GM18519 (cell line): ENCODE data around the gene SLC23A2.
"Not testable (repeated sequence)": the region's sequence is repeated elsewhere in the genome, so short reads cannot be mapped to it uniquely, and the experiment has no call there.

Source experiments
- ATAC-seq: cut with Tn5 transposase; IDR thresholded peaks from one replicate; pipeline ENCODE4 v1.9.1; 2021; ENCODE audit warnings: mild to moderate bottlenecking, moderate library complexity; ENCODE audit not compliant: unreplicated experiment, low FRiP score

Gene SLC23A2

GRCh38 chr20:5001174-5002076, at the start of gene SLC23A2:
SLC23A2 (minus strand) TSS chr20:5001510; CDS start chr20:4932562, 68,948 bp downstream.
- ATAC-seq: no peak

GRCh38 chr20:5046656-5047339, 45.5 kb upstream of the SLC23A2 start:
- ATAC-seq: no peak

- ATAC-seq: no peak
Observed at GRCh38 chr20:5045906-5046305, 44.6 kb upstream of the SLC23A2 start.

GRCh38 chr20:5044075-5044620, 42.8 kb upstream of the SLC23A2 start:
- ATAC-seq: no peak

- no peak for ATAC-seq
Observed at GRCh38 chr20:5041433-5041832, 40.1 kb upstream of the SLC23A2 start.

GRCh38 chr20:5040345-5040744, 39.0 kb upstream of the SLC23A2 start:
- ATAC-seq: no peak

GRCh38 chr20:5039889-5040288, 38.6 kb upstream of the SLC23A2 start:
- no peak for ATAC-seq

- ATAC-seq: no peak
Observed at GRCh38 chr20:5039255-5039657, 37.9 kb upstream of the SLC23A2 start.

GRCh38 chr20:5036828-5037227, 35.5 kb upstream of the SLC23A2 start:
- no peak for ATAC-seq

GRCh38 chr20:5035518-5035917, 34.2 kb upstream of the SLC23A2 start:
- ATAC-seq: not testable (repeated sequence)

- no peak for ATAC-seq
Observed at GRCh38 chr20:5033566-5033965, 32.3 kb upstream of the SLC23A2 start.

GRCh38 chr20:5031701-5032100, 30.4 kb upstream of the SLC23A2 start:
- not testable (repeated sequence) for ATAC-seq

GRCh38 chr20:5031206-5031557, 29.9 kb upstream of the SLC23A2 start:
- ATAC-seq: no peak

GRCh38 chr20:5030348-5031205, 29.3 kb upstream of the SLC23A2 start:
- no peak for ATAC-seq

- not testable (repeated sequence) for ATAC-seq
Observed at GRCh38 chr20:5028258-5029059, 27.1 kb upstream of the SLC23A2 start.

- ATAC-seq: no peak
Observed at GRCh38 chr20:5024982-5025381, 23.7 kb upstream of the SLC23A2 start.

GRCh38 chr20:5024103-5024502, 22.8 kb upstream of the SLC23A2 start:
- ATAC-seq: no peak

GRCh38 chr20:5023171-5023570, 21.9 kb upstream of the SLC23A2 start:
- not testable (repeated sequence) for ATAC-seq

GRCh38 chr20:5020760-5021159, 19.4 kb upstream of the SLC23A2 start:
- ATAC-seq: no peak
